Neutrophil (primary cell): ENCODE results near the gene RPS6KL1.

Source experiments
- H3K27ac ChIP-seq: fragments of 200-600 bp; sonication (generic); 2 replicates; pipeline ENCODE4 v1.5.1; 2016; ENCODE audit warnings: mild to moderate bottlenecking, moderate library complexity
- H3K27me3 ChIP-seq: fragments of 200-600 bp; sonication (generic); 2 replicates; pipeline ENCODE4 v1.6.0; 2016; ENCODE audit warnings: mild to moderate bottlenecking
- H3K36me3 ChIP-seq: fragments of 200-600 bp; sonication (generic); 2 replicates; pipeline ENCODE4 v1.5.1; 2017
- H3K4me1 ChIP-seq, 2 experiments: fragments of 200-600 bp in 1 of 2; sonication (generic) in 1 of 2; 1 replicate in 1 of 2; 2 replicates in 1 of 2; pipeline versions ENCODE4 v1.5.1 to v1.6.1; 2013 to 2016; ENCODE audit warnings: low read depth in 1 of 2, low read length in 1 of 2, mild to moderate bottlenecking in 1 of 2, moderate library complexity in 1 of 2; ENCODE audit not compliant: control insufficient read depth in 1 of 2, insufficient read depth in 1 of 2
- H3K4me3 ChIP-seq, 2 experiments: fragments of 200-600 bp in 1 of 2; sonication (generic) in 1 of 2; 1 replicate in 1 of 2; 2 replicates in 1 of 2; pipeline ENCODE4 v1.5.1; 2013 to 2016; ENCODE audit warnings: low read depth in 1 of 2, low read length in 1 of 2, mild to moderate bottlenecking in 1 of 2, moderate library complexity in 1 of 2
- H3K9me3 ChIP-seq: fragments of 200-600 bp; sonication (generic); 2 replicates; pipeline ENCODE4 v1.5.1; 2016
- TF ChIP-seq, protein P1 (sequence below): fragments of 200-600 bp; sonication (generic); IDR thresholded peaks from 2 replicates; pipeline ENCODE4 v1.5.1; 2016; ENCODE audit warnings: antibody characterized with exemption

The RPS6KL1 gene

DNA sequence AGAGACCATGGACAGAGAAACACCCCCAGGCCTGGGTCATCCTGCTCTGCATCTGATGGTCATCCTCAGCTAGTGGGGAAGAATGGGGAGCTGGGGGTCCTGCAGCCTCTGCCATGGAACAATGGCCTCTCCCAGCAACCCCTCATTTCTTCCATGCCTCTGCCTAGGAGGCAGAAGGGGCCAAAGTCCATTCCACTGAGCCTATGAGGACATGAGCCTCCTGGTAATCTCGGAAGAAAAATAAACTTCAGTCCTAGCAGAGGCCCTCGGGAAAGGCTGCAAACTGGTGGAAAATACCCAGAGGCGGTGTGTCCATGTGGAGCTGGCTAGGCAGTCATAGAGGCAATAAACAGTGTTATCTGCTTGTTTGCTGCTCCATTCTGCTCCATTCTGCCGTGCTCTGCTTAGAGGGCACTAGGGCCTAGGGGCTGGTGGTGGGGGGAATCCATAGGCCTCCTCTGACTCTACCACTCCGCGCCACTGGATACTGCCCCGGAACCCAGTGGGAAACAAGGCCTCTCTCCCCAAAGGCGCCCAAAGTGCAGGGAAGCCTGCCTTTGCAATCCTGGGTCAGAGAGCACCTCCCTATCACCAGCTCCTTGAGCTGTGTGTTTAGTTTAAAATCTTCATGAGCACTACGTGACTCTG, 27.9 kb upstream of the RPS6KL1 start:
- H3K27ac ChIP-seq: no peak overlapping the region
- no peaks in the 10 kb centered on the region for H3K36me3 ChIP-seq

GRCh38 chr14:74949859-74950573, 27.0 kb upstream of the RPS6KL1 start:
- peaks cover 1 to 10% of the 10 kb centered on the region in 2 experiments for H3K4me1 ChIP-seq
- no peaks in the 10 kb centered on the region for H3K9me3 ChIP-seq
- peaks cover 27% of the 10 kb centered on the region for H3K27me3 ChIP-seq
- TF ChIP-seq, protein P1, sequence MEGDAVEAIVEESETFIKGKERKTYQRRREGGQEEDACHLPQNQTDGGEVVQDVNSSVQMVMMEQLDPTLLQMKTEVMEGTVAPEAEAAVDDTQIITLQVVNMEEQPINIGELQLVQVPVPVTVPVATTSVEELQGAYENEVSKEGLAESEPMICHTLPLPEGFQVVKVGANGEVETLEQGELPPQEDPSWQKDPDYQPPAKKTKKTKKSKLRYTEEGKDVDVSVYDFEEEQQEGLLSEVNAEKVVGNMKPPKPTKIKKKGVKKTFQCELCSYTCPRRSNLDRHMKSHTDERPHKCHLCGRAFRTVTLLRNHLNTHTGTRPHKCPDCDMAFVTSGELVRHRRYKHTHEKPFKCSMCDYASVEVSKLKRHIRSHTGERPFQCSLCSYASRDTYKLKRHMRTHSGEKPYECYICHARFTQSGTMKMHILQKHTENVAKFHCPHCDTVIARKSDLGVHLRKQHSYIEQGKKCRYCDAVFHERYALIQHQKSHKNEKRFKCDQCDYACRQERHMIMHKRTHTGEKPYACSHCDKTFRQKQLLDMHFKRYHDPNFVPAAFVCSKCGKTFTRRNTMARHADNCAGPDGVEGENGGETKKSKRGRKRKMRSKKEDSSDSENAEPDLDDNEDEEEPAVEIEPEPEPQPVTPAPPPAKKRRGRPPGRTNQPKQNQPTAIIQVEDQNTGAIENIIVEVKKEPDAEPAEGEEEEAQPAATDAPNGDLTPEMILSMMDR: no peak
- no peak overlapping the region for H3K27ac ChIP-seq
- no peak overlapping the region for H3K4me3 ChIP-seq
- H3K36me3 ChIP-seq: no peaks in the 10 kb centered on the region

More for the DNA sequence above, 27.9 kb upstream of the RPS6KL1 start:
- H3K4me1 ChIP-seq: peaks cover 3 to 19% of the 10 kb centered on the region in 2 experiments
- TF ChIP-seq, protein P1: no peak
- H3K27me3 ChIP-seq: peaks cover 36% of the 10 kb centered on the region
- no peak overlapping the region for H3K4me3 ChIP-seq
- no peaks in the 10 kb centered on the region for H3K9me3 ChIP-seq

DNA sequence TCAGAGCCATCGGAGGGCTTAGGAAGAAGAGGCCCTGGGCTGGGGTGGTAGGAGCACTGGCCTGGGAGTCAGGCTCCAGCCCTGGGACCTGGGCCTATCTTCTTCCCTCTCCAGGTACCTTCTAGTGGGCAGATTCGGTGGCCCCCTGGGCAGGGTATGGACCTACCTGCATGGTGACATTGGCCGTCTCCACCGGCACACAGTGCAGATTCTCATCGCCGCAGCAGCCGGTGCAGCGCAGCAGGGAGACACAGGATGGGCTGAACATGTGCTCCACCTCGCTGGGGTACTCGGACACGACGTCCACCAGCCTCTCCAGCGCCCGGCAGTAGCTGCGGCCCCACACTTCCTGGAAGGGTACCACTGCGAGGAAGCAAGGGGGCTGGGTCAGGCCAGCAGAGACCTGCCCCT, 26.1 kb upstream of the RPS6KL1 start:
- no peaks in the 10 kb centered on the region for H3K9me3 ChIP-seq
- H3K36me3 ChIP-seq: no peaks in the 10 kb centered on the region
- peaks cover 0 to 6% of the 10 kb centered on the region in 2 experiments for H3K4me1 ChIP-seq
- TF ChIP-seq, protein P1: no peak
- H3K27me3 ChIP-seq: peaks cover 18% of the 10 kb centered on the region
- no peak overlapping the region for H3K27ac ChIP-seq
- H3K4me3 ChIP-seq: no peak overlapping the region

GRCh38 chr14:74948228-74949175, 25.4 kb upstream of the RPS6KL1 start:
- no peaks in the 10 kb centered on the region for H3K36me3 ChIP-seq
- TF ChIP-seq, protein P1: no peak
- H3K4me1 ChIP-seq: peaks cover 0 to 6% of the 10 kb centered on the region in 2 experiments

More at GRCh38 chr14:74948228-74949175, 25.4 kb upstream of the RPS6KL1 start:
- Histone ChIP-seq H3K4me3 (no peak overlapping the region), H3K27me3 (peaks cover 11% of the 10 kb centered on the region), H3K9me3 (no peaks in the 10 kb centered on the region), H3K27ac (no peak overlapping the region)
